Activated T-helper 1 cell treated with Interleukin-2 at 50 U/mL for 16 hours (primary cell): ENCODE data around the gene UBASH3A.

Experiments used
- DNase-seq: peaks from one replicate; pipeline ENCODE4 v3.0.0-alpha.2; 2020; ENCODE audit warnings: low read depth

Gene UBASH3A

DNA sequence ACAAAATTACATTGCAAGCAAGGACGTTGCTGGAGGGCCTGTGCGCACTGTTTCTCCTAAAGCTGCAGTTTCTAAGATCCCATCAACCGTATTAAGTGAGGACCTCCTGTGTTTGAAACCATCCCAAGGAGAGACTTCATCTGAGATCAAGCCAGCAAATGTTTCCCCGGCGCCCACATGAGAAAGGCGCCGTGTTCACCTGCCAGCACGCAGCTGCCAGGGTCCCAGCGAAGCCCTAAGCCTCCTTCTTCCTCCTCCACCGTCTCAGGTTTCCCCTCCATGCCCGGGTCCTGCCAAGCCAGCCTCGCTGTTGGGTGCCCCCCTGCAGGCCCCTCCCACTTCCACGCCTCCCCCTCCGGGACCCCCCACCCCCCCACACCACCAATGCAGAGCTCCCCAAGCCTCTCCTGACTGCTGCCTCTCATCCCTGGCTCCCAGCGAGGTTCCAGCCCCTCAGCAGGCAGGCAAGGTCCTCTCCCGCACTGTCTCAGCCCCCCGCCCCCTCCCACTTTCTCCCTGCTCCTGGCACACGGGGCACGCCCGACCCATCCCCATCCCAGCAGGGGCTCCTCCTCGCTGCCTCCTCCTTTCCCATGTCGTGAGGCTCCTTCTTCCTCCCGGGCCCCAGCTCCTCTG, 28.7 kb upstream of the UBASH3A start:
- DNase-seq, result no peak

DNA sequence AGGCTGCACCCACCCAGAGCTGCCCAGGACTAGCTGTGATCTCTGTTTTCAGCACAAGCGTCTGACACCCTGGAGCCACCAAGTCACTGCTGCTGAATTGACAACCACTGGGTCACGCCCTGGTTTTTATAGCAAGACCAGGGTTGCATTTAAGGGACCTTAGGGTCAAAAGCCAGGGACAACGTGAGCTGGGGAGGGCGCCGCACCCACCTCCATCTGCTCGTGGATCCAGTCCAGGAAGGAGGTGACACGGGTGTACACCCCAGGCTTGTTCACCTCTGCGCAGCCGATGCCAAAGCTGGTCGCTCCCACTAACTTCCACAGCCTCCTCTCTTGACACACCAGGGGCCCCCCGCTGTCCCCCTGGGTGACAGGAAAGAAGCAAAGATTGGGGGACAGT, 28.2 kb upstream of the UBASH3A start:
- DNase-seq, result no peak

DNA sequence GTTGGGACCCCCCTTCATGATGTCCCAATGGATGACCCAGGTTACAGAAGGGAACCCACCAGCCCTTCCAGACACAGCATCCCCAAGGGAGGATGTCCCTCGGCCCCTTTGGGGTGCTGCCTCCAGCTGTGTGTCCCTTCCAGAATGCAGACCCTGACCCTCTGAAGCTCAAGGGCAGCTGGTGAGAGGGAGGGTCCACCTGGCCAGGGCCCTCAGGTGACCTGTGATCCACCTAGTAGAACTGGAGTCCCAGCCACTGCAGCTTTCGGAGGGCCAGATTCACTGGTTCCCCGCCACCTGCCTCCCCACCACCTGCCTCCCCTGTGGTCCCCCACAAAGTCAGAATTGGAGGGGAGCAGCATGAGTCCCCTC, 27.8 kb upstream of the UBASH3A start:
- no peak for DNase-seq

DNA sequence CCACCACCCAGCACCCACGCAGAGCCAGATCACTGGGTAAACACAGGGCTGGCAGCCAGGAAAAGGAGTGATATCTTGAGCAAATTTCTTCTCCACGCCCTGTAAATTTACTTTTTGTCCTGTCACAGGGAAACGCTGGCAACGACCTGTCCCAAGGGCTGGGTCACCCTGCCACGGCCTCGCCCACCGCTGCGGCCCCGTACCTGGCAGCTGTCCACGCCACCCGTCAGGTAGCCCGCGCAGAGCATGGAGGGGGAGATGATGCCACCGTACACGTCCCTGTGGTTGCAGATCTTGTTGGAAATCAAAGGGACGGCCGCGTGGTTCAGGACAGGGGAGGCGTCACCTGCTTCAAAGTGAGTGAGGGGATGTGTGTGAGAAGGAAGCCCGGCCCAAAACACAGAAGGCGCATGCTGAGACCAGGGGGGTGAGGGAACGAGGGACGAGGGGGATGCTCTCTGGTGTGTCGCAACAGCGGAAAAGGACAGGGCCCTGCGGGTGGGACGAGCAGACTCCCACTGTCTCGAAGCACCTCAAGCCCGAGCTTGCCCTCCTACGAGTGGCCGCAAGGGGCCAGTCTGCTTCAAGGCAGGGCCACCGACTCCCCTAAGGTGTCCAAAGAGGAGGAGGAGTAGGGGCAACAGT, 27.2 kb upstream of the UBASH3A start:
- DNase-seq, result no peak

DNA sequence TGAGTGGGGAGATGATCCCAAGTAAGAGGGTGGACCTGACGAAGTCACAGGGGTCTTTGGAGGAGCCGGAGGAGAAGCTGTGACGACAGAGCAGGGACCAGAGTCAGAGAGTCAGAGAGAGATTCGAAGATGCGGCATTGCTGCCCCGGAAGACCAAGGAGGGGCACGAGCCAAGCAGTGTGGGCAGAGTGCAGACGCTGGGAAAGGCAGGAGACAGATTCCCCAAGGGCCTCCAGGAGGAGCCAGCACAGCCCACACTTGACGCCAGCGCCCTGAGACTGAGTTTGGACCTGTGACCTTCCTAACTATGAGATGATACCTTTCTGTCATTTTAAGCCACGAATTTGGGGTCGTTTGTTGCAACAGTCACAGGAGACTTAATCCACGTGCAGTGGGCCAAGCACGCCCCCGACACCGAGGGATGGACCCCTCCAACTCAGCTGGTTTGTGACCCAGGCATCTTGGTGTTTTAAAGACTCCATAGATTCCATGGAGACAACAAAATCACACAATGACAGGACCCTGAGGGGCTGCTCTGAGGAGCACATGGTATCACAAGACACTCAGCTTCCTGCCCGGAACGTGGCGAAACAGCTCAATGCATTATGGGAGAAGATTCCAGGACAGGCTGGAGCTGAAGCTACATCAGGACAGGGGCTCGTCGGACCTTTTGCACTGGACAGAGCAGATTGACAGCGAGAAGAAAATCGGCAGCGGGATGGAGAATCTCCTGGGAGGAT, 26.3 kb upstream of the UBASH3A start:
- DNase-seq, result no peak

DNA sequence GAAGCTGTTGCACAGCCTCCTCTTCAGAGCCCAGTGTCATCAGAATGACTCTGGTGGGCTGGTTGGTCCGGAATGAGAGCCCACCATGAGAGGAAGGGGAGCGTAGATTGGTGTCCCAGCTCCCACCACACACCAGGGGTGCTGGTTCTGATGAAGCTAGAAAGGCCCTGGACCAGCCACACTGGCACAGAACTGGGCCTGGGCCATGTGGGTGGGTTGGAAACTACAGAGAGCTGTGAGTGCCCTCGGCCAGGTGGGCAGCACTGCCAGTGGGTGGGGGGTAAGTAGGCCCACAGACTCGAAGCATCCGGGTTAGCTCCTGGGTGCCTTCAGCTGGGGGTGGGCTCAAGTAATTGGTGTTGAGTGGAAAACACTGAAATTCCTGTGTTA, 25.8 kb upstream of the UBASH3A start:
- no peak for DNase-seq

DNA sequence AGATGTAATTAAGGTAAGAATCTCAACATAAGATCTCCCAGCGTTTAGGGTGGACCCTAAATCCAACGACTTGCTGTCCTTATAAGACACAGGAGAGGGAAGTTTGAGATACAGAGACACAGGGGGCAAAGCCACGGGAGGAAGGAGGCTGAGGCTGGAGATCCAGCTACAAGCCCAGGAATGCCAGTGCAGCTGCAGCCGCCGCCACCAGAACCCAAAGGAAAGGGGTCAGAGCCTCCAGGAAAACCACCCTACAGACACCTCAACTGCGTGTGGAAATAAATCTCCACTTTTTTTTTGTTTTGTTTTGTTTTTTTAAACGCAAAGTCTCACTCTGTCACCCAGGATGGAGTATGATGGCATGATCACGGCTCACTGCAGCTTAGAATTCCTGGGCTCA, 25.3 kb upstream of the UBASH3A start:
- no peak for DNase-seq

DNA sequence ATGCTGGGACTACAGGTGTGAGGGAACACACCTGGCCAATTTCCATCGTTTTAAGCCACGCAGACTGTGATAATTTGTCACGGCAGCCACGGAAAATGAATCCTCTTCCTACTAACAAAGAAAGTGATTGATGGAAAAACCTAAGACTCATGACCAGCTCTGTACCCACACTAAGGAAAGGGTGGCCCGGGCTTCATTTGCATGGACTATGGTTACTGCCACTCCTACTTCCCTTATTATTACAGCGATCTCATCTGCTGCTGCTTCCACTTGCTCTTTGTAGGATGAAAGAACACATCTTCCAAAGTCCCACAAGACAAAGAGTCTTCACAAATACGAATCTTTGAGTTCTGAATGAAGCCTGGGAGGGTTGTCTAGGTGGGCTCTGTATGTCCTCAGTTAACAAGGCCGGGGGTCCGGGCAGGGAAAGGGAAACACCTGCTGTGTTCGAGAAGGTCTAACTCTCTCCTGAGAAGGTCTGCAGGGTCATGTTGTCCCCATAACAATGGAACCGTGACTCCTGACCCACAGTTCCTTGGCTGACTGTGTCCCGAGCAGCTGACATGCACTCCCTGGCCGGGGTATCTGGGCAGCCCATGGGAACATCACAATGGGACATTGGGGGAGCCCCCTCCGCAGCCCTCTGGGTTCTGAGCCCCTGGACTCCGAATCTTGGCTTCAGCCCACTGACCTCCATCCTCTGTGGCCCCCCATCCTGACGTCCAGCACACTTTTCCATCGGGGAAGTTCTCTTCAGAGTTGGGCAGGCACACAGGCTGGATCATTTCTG, 24.1 kb upstream of the UBASH3A start:
- no peak for DNase-seq

DNA sequence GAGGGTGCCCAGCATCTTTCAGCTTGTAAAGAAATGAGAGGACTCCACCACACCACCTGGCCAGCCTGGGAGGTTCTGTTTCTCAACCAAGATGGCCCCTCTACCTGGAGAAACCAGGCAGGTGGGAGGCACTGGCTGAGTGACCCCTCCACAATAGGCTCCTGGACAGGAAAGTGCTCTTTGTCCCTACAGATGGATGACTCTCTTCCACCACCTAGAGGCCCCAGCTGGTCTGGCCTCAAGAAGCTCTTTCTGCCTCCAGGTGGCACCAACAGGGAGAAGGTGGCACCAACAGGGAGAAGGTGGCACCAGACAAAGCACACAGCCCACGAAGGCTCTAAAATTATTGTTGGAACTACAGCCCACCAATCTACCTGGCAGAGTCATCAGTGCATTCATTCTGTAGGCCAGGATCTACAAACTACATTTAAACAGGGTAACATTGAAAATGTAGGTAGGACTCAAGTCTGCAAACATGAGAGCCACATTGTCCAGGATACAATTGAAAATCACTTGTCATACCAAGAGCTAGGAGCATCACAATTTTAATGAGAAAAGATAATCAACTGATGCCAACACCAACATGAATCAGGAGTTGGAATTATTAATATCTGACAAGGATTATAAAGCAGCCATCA, 22.2 kb upstream of the UBASH3A start:
- peak; percentile 24 for DNase-seq

DNA sequence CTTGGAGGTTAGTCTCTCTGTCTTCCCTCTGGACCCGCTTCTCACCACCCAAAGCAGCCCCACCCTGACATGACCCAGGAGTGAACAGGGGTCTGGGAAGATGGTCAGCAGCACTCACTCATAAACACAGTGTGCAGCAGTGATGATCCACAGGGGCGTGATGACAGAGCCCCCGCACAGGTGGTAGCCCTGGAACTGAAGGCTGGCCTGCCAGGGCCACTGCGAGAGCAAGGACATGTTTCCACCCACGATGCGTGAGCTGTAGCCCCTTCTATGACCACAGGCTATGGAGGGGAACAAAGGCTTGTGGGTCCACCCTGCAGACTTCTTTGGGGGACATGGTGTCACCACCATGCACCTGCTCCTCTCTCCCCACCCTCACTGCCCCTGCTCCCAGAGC, 20.8 kb upstream of the UBASH3A start:
- DNase-seq, result no peak

DNA sequence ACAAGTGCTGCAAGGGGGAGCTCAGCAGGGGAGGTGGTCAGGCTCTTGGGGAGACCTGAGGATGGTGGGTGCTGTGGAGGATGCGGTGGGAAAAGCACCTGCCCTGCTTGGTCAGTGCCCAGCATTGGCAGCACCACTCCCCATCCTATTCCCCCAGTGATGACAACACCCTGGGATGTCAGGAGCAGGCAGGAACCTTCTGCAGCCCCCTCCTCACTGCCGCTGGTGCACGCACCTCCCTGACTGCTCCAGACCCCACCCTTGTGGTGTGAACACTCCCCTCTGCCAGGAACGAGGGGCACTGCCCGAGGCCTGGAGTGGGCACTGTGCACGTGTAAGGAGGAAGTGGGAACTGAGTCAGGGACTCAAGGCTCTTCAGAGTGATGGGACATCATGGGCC, 20.4 kb upstream of the UBASH3A start:
- no peak for DNase-seq

DNA sequence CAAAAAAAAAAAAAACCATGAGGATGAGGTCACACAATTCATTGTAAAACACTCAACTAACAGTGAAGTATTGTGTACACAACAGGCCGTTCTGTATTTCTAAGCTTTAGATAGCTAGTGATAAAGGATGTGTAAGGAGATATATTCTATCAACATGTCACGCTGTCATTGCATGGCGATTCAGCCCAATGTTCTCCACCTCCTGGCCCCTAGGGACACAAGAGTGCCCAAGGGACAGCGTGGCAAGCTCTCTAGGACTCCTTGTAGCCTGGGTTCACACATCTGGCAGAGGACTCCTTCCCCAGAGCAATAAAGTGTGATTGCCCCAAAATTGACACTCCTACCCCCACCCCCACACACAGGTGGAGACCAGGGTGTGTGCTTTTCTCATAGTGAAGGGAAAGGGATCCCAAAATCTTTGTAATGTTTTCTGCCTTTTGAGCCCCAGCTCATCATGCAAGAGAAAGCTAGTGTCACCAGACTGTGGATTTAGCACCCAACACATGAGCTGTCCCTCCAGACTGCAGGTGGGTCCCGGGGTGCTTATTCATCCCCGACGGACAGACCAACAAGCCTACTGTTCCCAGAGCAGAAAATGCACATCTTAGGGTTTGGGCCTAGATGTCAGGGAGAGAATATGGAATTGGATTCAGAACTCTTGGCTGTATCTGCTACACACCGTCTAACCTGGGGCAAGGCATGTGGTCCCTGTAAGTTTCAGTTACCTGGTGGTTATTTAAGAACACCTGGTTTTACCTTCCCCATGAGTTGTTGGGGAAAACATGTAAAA, 19.4 kb upstream of the UBASH3A start:
- DNase-seq, result no peak

DNA sequence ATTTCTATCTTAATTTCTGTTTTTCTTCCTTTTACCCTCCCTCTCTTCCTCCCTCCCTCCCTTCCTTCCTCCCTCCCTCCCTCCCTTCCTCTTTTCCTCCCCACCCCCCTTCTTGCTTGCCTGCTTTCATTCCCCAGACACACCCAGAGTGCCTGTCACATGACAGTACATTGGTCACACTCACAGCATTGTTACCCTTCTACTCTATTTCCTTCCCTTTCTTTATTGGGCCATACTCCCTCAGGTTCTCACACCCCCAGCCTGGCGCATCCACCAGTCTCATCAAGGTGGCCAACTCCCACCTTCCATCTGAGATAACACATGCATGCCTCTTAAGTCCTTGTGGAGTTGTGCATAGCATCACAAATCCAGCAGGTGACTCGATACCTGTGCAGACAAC, 18.7 kb upstream of the UBASH3A start:
- DNase-seq, result no peak

DNA sequence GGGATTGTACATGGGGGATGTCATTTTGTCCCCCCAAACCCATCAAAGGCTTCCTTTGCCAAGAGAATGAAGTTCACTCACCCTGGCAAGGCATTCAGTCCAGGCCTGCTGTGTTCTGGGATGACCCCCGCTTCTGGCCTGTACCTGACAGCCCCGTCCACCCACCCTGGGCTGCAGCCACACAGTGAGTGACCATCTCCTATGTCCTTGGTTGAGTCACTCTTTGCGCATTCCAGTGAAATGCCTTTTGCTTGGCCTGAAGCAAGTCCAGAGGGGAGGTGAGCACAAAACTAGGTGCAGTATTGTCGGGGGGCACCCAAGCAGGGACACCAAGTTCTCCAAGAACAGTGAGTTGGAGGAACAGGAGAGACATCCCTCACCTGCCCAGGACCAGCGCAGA, 18.1 kb upstream of the UBASH3A start:
- DNase-seq, result no peak

DNA sequence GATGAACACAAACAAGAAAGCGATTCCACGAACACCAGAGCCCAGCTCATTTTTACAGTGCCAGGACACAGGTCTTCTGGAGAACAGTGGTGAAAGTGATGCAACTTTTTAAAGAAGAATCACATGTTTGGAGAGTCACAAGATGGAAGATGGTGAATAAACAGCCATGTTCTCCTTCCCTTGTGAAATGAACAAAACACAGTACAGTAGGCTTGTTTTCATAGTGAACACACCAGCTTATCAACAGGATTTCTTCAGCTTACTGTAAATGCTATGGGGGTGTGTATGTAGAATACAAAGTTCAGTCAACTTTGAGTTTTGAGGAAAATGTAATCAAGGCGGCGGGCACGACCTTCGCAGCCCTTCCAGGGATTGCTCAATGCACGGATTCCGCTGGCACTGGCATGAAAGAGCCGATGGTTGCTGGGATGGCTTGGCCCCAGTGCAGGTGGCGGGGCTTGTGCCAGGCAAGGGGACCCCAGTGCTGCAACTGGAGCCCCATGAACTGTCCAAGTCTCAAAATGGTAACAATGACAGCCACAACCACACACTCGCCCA, 17.6 kb upstream of the UBASH3A start:
- no peak for DNase-seq

DNA sequence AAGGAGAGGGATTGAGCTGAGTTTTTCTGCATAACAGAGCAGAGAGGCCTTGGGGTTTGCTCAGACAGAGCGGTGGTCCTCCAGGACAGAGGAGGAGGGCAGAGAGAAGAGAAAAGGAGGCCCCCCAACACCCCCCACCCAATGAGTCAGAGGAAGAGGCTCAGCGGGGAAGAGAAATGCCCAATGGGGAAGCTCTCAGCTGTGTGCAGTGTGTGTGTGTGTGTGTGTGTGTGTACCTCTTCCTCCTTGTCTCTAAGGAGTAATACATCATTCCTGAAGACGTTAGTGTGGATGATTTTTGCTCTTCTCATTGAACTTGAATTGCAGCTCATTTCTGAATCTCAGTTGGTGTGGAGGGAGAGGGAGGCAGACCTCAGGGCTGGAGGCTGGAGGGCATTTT, 16.5 kb upstream of the UBASH3A start:
- DNase-seq, result no peak

DNA sequence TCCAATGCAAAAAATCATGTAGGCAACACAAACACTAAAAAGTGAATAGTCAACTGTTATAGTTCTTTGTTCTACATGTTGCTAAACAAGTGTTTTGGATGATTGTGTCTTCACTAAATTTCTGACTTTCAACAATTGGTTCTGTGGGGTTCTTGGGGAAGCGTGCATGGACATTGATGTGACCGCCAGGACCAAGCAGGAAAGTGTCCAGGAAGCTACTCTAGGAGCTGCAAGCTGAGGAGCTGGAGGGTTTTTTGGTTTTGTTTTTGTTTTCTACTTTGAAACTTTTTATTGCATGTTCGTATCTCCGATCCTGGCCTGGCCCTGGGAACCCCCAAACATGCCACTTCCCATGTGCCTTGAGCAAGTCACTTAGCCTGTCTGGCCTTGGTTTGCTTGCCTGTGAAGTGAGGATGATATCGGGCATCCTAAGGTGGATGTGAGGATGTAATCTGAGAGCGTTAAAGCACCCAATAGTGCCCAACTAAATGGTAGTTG, 15.8 kb upstream of the UBASH3A start:
- DNase-seq, result no peak

DNA sequence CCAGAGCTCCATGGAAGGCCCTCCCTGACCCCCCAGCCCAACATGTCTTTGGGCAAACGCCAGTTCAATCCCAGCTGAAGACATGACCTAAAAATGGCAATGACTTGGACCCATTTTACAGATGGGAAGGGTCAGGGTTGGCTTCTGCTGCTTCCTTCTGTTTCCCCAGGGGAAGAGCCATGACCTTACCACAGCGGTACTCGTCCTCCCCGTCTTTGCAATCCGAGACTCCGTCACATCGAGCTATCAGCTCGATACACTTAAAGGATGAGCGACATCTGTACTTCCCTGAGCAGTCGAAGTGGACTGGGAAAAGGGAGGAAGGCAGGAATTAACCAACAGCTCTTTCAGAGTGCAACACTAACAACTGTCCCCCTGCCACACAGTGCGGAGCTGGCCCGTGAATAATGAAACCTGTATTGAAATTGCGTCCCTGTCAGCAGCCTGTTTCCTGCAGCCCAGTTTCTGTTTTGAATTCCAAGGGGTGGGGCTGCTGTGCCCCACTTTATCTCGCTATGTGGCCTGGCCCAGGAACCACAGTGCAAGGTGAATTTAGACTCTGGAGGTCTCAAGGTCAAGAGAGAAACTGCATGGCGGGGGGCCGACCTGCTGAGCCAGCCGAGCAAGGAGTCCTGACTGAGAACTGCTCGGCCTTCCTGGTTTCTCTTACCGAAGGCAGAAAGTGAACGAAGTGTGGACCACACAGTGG, 14.8 kb upstream of the UBASH3A start:
- DNase-seq, result no peak

DNA sequence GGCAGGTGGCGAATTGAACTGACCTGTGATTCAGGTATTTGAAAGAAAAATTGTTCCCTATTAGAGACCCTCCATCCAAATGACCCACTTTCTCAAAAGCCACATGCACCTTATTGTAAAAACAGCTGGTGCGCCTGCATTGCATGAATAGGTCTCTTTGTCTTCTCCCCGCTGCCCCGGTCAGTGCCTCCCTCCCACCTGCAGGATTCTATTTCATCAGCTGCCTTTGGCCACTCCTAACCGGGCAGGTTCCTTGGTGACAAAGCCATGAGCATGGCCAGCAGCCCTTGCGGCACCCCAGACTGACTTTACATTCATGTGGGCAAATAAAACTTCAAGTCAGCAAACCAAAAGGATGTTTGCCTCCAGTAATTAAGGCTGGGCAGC, 14.3 kb upstream of the UBASH3A start:
- DNase-seq, result no peak

DNA sequence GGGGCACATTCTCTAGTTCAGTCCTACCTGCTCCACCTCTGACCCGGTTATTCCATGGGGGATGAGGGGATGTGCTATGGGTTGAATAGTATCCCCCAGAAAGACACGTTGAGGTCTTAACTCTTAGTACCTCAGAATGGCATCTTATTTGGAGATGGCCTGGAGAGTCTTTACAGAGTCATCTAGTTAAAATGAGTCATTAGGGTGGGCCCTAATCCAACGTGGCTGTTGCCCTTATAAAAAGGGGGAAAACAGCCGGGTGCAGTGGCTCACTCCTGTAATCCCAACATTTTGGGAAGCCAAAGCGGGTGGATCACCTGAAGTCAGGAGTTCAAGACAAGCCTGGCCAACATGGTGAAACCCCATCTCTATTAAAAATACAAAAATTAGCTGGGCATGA, 13.5 kb upstream of the UBASH3A start:
- no peak for DNase-seq
